Natural killer cell (primary cell): ENCODE data around the gene GALNT9. TPM values are rescaled to one million over a fixed set of nuclear protein-coding genes. Genes with fewer than 3 reads are reported as not detected.

Experiments
- ATAC-seq, 3 donors: fragments of 150-1000 bp in 2 of 3; fragments of 200-7000 bp in 1 of 3; cut with Tn5 transposase; 1 replicate in 1 of 3; 2 replicates in 2 of 3; pipeline ENCODE4 v1.10.0; 2021; ENCODE audit warnings: mild to moderate bottlenecking in 2 of 3, moderate library complexity in 2 of 3
- DNase-seq, 2 donors: peaks; one replicate each; pipeline versions ENCODE4 v3.0.0 to v3.0.0-alpha.2; 2013 to 2021; ENCODE audit warnings: mixed read lengths in 1 of 2
- H3K27ac ChIP-seq: one replicate; pipeline ENCODE4 v1.5.1; 2013; ENCODE audit warnings: mild to moderate bottlenecking, low read length
- H3K27me3 ChIP-seq: one replicate; pipeline ENCODE4 v1.6.1; 2013; ENCODE audit warnings: low read length; ENCODE audit not compliant: control insufficient read depth, insufficient read depth
- H3K36me3 ChIP-seq: one replicate; pipeline ENCODE4 v1.6.1; 2013; ENCODE audit warnings: low read length; ENCODE audit not compliant: control insufficient read depth, insufficient read depth
- H3K4me1 ChIP-seq: one replicate; pipeline ENCODE4 v1.6.1; 2013; ENCODE audit warnings: low read length; ENCODE audit not compliant: control insufficient read depth, insufficient read depth
- H3K4me3 ChIP-seq: one replicate; pipeline ENCODE4 v1.5.1; 2013; ENCODE audit warnings: low read length
- H3K9me3 ChIP-seq: one replicate; pipeline ENCODE4 v1.6.1; 2013; ENCODE audit warnings: low read length; ENCODE audit not compliant: control insufficient read depth, insufficient read depth
- H3K27ac Mint-ChIP-seq, 2 donors: one replicate each; pipeline ENCODE4 v1.8.0; 2022; ENCODE audit warnings: mild to moderate bottlenecking in 2 of 2, mixed read lengths in 2 of 2, moderate library complexity in 1 of 2
- H3K27me3 Mint-ChIP-seq, 2 donors: one replicate each; pipeline ENCODE4 v1.8.0; 2022; ENCODE audit warnings: low read depth in 2 of 2, mixed read lengths in 2 of 2
- H3K36me3 Mint-ChIP-seq: one replicate; pipeline ENCODE4 v1.8.0; 2022; ENCODE audit warnings: mixed read lengths
- H3K4me1 Mint-ChIP-seq, 2 donors: one replicate each; pipeline ENCODE4 v1.8.0; 2022; ENCODE audit warnings: mixed read lengths in 2 of 2
- H3K4me3 Mint-ChIP-seq: one replicate; pipeline ENCODE4 v1.8.0; 2022; ENCODE audit warnings: mild to moderate bottlenecking, moderate library complexity, mixed read lengths
- H3K9me3 Mint-ChIP-seq, 2 donors: one replicate each; pipeline ENCODE4 v1.8.0; 2022; ENCODE audit warnings: mixed read lengths in 2 of 2
- WGBS: methylation state at CpG from one replicate; pipeline ENCODE4 v1.1.7; 2013; ENCODE audit warnings: missing lambda C conversion rate; ENCODE audit not compliant: insufficient coverage; 5-methylcytosine and 5-hydroxymethylcytosine counted together
- intact Hi-C: fragments of 100-400 bp; cut with micrococcal nuclease; formaldehyde crosslinking; loops from one replicate; pipeline ENCODE4 v1.14.2; 2022
- total RNA-seq, 4 donors: library from RNA; stranded (reverse); fragments of 120-200 nt in 1 of 4; gene quantifications; one replicate each; pipeline versions ENCODE4 v1.2.3 to v1.2.4, GENCODE V29; 2013 to 2022
- TF ChIP-seq, protein P1 (sequence below): fragments of 200-600 bp; IDR thresholded peaks from one replicate; pipeline ENCODE4 v1.8.0; 2022; ENCODE audit warnings: antibody characterized with exemption

Gene GALNT9
- total RNA-seq, 3 donors from 2014 or later (not counting 1 experiment from before 2014, with no cell fraction given), result not detected

DNA sequence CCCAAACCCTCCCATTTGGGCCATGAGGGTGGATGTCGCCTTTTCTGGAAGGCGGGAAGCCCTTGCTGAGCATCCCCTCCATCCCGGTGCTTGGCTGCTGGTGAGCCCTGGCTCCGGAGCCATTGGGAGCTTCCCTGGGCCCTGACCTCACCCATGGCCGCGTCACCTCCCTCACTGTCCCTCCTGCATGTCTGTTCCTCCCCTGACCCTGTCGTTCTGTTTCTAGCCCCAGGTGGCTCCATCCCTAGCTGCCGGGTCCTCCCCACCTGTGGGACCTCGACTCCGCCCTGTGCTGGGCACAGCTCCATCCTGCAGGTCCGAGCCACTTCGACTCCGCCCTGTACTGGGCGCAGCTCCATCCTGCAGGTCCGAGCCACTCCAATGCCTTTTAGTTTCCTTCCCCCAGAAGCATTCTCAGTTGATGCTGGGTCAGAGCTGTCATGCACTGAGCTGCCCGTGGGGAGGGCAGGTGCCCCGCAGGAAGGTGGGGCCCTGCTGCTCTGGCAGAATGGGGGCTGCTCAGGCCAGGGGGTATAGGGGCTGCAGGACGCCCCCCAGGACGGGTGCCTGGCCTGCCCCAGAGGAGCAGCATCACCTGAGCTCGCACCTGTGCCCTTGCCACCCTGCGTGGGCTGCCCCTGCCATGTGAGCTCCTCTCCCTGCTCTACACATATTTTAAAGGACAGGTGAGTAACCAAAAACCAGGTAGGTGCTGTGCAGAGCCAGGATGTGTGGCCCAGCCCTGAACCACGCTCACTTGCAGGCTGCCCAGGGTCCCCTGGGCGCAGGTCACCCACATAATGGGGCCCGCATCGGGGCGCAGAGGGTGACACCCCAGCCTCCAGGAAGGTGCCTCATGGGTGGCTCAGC, 166.1 kb downstream of the GALNT9 start:
- intact Hi-C loops, result no loop called here
- H3K4me3 ChIP-seq, result no peak overlapping the region
- ATAC-seq (peak in 1 of 3 donors; percentile 5), DNase-seq (no peak)
- no peaks in the 10 kb centered on the region for H3K36me3 Mint-ChIP-seq
- peaks cover 0 to 3% of the 10 kb centered on the region in 2 donors for H3K27me3 Mint-ChIP-seq
- no peaks in the 10 kb centered on the region for H3K36me3 ChIP-seq
- TF ChIP-seq, protein P1, sequence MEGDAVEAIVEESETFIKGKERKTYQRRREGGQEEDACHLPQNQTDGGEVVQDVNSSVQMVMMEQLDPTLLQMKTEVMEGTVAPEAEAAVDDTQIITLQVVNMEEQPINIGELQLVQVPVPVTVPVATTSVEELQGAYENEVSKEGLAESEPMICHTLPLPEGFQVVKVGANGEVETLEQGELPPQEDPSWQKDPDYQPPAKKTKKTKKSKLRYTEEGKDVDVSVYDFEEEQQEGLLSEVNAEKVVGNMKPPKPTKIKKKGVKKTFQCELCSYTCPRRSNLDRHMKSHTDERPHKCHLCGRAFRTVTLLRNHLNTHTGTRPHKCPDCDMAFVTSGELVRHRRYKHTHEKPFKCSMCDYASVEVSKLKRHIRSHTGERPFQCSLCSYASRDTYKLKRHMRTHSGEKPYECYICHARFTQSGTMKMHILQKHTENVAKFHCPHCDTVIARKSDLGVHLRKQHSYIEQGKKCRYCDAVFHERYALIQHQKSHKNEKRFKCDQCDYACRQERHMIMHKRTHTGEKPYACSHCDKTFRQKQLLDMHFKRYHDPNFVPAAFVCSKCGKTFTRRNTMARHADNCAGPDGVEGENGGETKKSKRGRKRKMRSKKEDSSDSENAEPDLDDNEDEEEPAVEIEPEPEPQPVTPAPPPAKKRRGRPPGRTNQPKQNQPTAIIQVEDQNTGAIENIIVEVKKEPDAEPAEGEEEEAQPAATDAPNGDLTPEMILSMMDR, result no peak
- H3K4me1 ChIP-seq, result peaks cover 20% of the 10 kb centered on the region
- no peaks in the 10 kb centered on the region for H3K9me3 ChIP-seq
- H3K27ac ChIP-seq, result no peak overlapping the region
- H3K4me1 Mint-ChIP-seq, result peaks cover 0 to 10% of the 10 kb centered on the region in 2 donors
- peaks cover 3 to 9% of the 10 kb centered on the region in 2 donors for H3K9me3 Mint-ChIP-seq
- no peaks in the 10 kb centered on the region for H3K27me3 ChIP-seq
- 65% methylated on average over 26 of the region's 26 CpGs for WGBS
- H3K4me3 Mint-ChIP-seq, result no peak overlapping the region
- H3K27ac Mint-ChIP-seq, result no peak overlapping the region

DNA sequence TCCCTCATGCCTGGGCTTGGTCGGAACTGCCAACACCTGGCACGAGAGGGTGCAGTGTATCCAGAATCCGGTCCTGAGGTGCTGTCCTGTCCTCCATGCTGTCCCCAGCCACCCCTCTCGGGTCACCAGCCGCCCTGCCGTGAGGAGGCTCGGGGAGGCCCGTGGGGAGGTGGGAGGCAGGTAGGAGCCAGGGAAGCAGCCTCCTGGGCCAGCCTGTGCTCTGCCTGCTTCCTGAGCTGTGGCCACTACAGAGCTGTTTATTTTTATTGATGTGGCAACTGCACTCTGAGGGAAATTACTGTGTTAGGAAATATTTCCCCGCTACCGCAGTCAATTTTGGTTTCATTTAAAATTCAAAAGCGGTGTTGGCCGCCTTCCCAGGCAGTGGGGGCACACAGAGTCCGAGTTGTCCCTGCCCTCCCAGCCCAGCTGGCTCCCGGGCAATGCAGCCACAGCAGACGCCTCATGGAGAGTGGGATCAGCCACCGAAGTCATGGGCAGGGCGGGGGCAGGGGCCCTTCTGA, 166.8 kb downstream of the GALNT9 start:
- H3K4me1 ChIP-seq, result peaks cover 17% of the 10 kb centered on the region
- peak in 2 of 3 donors; percentile 41 to 51 for ATAC-seq
- H3K27ac Mint-ChIP-seq, result peak overlapping the region in 1 of 2 donors; percentile 33
- peaks cover 0 to 10% of the 10 kb centered on the region in 2 donors for H3K4me1 Mint-ChIP-seq
- no peak overlapping the region for H3K27ac ChIP-seq
- no peaks in the 10 kb centered on the region for H3K9me3 ChIP-seq
- 28% methylated on average over 17 of the region's 17 CpGs for WGBS
- H3K36me3 ChIP-seq, result peaks cover 6% of the 10 kb centered on the region
- no peaks in the 10 kb centered on the region for H3K27me3 ChIP-seq
- TF ChIP-seq, protein P1, result no peak
- H3K4me3 Mint-ChIP-seq, result no peak overlapping the region
- H3K27me3 Mint-ChIP-seq, result peaks cover 0 to 3% of the 10 kb centered on the region in 2 donors
- no peak overlapping the region for H3K4me3 ChIP-seq
- DNase-seq, result peak in 1 of 2 donors; percentile 69
- H3K9me3 Mint-ChIP-seq, result peaks cover 3 to 9% of the 10 kb centered on the region in 2 donors
- no peaks in the 10 kb centered on the region for H3K36me3 Mint-ChIP-seq
- intact Hi-C loops, result no loop called here

DNA sequence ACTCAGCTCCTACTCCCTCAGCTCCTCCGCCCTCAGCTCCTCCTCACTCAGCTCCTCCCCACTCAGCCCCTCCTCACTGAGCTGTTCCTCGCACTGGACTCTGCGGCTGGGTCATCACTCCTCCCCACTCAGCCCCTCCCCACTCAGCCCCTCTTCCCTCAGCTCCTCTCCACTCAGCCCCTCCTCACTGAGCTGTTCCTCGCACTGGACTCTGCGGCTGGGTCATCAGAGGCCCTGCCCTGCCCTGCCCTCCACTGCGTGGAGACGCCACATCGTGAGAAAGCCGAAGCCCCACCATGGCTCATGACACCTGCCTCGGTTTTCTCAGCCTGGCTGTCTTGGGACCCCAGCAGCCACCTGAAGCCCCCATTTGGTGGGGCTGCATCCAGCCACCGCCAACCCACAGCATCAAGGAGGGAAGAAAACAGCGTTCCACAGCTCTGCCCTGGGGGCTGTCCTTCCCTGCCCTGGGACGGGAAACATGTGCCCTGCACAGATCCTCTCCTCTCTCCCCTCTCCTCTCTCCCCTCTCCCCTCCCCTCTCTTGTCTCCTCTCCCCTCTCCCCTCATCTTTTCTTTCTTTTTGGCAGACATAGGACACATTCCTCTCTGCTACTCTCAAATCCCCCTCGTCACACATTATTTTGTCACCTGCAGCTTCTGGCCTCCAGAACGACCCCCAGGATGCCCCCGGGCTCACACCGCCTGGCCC, 167.4 kb downstream of the GALNT9 start:
- WGBS, result 70% methylated on average over 17 of the region's 17 CpGs
- Mint-ChIP-seq H3K36me3 (no peaks in the 10 kb centered on the region), H3K4me1 (peaks cover 0 to 8% of the 10 kb centered on the region in 2 donors), H3K27ac (peak overlapping the region in 1 of 2 donors; percentile 33), H3K9me3 (peaks cover under 1 to 8% of the 10 kb centered on the region in 2 donors), H3K27me3 (peaks cover 0 to 3% of the 10 kb centered on the region in 2 donors), H3K4me3 (no peak overlapping the region)
- no peak overlapping the region for H3K4me3 ChIP-seq
- H3K36me3 ChIP-seq, result peaks cover 10% of the 10 kb centered on the region
- TF ChIP-seq, protein P1, result no peak
- H3K4me1 ChIP-seq, result peaks cover 17% of the 10 kb centered on the region
- H3K9me3 ChIP-seq, result no peaks in the 10 kb centered on the region
- intact Hi-C loops, result no loop called here
- H3K27ac ChIP-seq, result no peak overlapping the region
- H3K27me3 ChIP-seq, result no peaks in the 10 kb centered on the region
- peak in 1 of 3 donors; percentile 10 for ATAC-seq
- no peak for DNase-seq
